Middle frontal gyrus (tissue), 1 donor: ENCODE data around the gene RPP30.
"Not testable (repeated sequence)": the region's sequence is repeated elsewhere in the genome, so short reads cannot be mapped to it uniquely, and the experiment has no call there.

Experiments
- DNase-seq: peaks from one replicate; pipeline ENCODE4 v3.0.0-alpha.2; 2015; ENCODE audit warnings: low spot score; ENCODE audit errors: extremely low spot score

The RPP30 gene

DNA sequence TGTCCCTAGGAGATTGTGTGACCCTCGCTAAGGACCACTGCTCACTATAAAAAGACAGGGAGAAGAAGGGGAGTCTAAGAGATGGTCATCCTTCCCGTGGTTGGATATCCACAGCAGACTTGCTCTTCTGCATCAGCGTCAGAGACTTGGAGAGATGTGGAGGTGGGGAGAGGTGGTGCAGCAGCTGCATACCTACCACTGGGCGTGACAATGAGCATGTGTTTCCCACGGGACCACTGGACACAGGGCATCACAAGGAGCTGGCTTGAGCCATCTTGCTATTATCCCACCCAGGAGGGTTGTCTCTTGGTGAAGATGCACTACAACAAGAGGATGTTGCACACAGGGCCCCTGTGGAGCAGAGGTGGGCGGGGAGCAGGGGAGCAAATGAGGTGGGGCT is 67.9 kb downstream of the RPP30 start:
- no peak for DNase-seq

GRCh38 chr10:90942980-90943379 is 71.2 kb downstream of the RPP30 start:
- DNase-seq = not testable (repeated sequence)

- DNase-seq = no peak
Measured at GRCh38 chr10:90944749-90945148, 73.0 kb downstream of the RPP30 start.

GRCh38 chr10:90945491-90946070 is 73.8 kb downstream of the RPP30 start:
- no peak for DNase-seq

DNA sequence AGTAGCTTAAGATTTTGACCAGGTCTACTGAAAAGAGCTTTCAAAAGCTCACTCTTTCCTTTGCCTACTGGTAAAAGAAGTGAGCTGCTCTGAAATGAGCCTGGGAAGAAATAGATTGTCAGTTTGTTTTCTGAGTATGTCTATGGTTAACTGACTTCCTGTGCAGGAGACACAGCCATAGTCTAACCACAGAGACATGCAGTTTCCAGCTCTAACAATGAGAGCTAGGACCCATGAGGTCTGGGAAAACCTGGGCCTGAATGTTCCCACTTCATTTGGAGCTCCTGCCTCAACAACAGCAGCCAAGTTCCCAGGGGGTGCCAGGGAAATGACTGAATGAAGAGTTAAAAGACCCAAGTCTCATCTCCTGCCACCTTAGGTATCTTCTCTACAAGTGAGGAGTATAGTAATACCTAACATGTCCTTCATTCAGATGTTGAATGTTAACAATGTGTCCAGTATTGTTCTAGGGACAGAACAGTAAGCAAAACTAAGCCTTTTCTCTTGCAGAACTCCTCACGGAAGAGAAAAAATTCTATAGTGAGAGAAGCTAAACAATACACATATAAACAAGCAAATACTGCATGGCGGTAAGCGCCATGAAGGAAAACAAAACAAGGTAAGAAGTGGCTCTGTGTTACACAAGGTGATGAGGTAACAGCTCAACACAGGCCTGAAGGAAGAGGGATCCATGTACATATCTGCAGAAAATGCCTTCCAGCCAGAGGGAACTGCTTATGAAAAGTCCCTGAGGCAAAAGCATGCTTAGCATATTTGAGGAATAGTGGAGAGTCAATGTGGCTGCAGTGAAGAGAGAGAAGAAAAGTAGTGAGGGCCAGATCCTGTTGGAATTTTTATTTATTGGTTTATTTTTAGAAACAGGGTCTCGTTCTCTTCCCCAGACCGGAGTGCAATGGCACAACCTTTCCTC is 75.5 kb downstream of the RPP30 start:
- DNase-seq = no peak
